ENCODE measurements around the gene PRDM2. TPM values are rescaled to one million over a fixed set of nuclear protein-coding genes. Genes with fewer than 3 reads are reported as not detected.

Gene PRDM2
- total and polyA plus RNA-seq, 2 donors from 2014 or later = 8.2 to 42.6 TPM

- FAIRE-seq (no peak), DNase-seq (peak in 4 of 5 donors; percentile 31 to 59 (median 47))
- H3K9me3 ChIP-seq (ENCODE audit: control insufficient read depth in 2 of 3, insufficient read depth in 1 of 3, low read length in 3 of 3) = no peaks in the 10 kb centered on the region
- no peak overlapping the region for H3K27ac ChIP-seq (ENCODE audit: low read depth in 2 of 2, low read length in 2 of 2)
- no peaks in the 10 kb centered on the region for H3K4me1 ChIP-seq (ENCODE audit: control insufficient read depth in 2 of 3, insufficient read depth in 2 of 3, low read depth in 1 of 3, low read length in 3 of 3)
- intact Hi-C loops (cut with DNase I) = no loop called here
- H3K4me3 ChIP-seq (ENCODE audit: low read length in 3 of 3) = no peak overlapping the region
- no peaks in the 10 kb centered on the region for H3K27me3 ChIP-seq (ENCODE audit: control insufficient read depth, insufficient read depth, low read length)
- TF ChIP-seq, protein P1, sequence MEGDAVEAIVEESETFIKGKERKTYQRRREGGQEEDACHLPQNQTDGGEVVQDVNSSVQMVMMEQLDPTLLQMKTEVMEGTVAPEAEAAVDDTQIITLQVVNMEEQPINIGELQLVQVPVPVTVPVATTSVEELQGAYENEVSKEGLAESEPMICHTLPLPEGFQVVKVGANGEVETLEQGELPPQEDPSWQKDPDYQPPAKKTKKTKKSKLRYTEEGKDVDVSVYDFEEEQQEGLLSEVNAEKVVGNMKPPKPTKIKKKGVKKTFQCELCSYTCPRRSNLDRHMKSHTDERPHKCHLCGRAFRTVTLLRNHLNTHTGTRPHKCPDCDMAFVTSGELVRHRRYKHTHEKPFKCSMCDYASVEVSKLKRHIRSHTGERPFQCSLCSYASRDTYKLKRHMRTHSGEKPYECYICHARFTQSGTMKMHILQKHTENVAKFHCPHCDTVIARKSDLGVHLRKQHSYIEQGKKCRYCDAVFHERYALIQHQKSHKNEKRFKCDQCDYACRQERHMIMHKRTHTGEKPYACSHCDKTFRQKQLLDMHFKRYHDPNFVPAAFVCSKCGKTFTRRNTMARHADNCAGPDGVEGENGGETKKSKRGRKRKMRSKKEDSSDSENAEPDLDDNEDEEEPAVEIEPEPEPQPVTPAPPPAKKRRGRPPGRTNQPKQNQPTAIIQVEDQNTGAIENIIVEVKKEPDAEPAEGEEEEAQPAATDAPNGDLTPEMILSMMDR (IDR thresholded peaks at IDR 0.05; ENCODE audit: borderline replicate concordance, extremely low read depth, insufficient read depth) = peak; percentile 40
- no peak overlapping the region for H3K9ac ChIP-seq (ENCODE audit: low read length in 3 of 3)
- no peaks in the 10 kb centered on the region for H3K36me3 ChIP-seq (ENCODE audit: control insufficient read depth in 2 of 3, insufficient read depth in 3 of 3, low read length in 3 of 3)
Observed at GRCh38 chr1:13828454-13829151, 128.6 kb downstream of the PRDM2 start.

- no peaks in the 10 kb centered on the region for H3K27me3 ChIP-seq (ENCODE audit: control insufficient read depth, insufficient read depth, low read length)
- TF ChIP-seq, protein P1 (IDR thresholded peaks at IDR 0.05; ENCODE audit: borderline replicate concordance, extremely low read depth, insufficient read depth) = no peak
- no peak overlapping the region for H3K27ac ChIP-seq (ENCODE audit: low read depth in 2 of 2, low read length in 2 of 2)
- H3K9ac ChIP-seq (ENCODE audit: low read length in 3 of 3) = no peak overlapping the region
- no peak overlapping the region for H3K4me3 ChIP-seq (ENCODE audit: low read length in 3 of 3)
- DNase-seq (no peak), FAIRE-seq (no peak)
- H3K36me3 ChIP-seq (ENCODE audit: control insufficient read depth in 2 of 3, insufficient read depth in 3 of 3, low read length in 3 of 3) = no peaks in the 10 kb centered on the region
- intact Hi-C loops (cut with DNase I) = no loop called here
- H3K9me3 ChIP-seq (ENCODE audit: control insufficient read depth in 2 of 3, insufficient read depth in 1 of 3, low read length in 3 of 3) = no peaks in the 10 kb centered on the region
- H3K4me1 ChIP-seq (ENCODE audit: control insufficient read depth in 2 of 3, insufficient read depth in 2 of 3, low read depth in 1 of 3, low read length in 3 of 3) = no peaks in the 10 kb centered on the region
Observed at GRCh38 chr1:13829152-13829769, 129.3 kb downstream of the PRDM2 start.

DNA sequence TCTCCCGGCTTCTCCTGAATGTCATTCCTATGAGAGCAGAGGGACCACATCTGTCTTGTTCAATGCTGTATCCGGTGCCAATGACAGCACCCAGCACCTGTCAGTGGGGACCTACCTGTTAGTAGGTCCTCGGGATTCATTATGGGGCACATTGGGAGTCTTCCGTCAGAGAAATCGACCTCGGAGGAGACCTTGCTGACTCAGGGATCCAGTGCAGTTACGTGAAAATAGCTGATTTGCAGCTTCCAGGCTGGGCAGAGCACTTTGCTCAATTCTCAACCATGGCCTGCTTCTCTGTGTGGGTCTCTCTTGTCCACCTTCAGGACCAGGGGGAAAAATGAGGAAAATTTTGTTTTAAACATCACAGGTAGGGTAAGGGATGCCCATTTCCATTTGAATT, 130.2 kb downstream of the PRDM2 start:
- Histone ChIP-seq H3K27me3 (ENCODE audit: control insufficient read depth, insufficient read depth, low read length) (no peaks in the 10 kb centered on the region), H3K9me3 (ENCODE audit: control insufficient read depth in 2 of 3, insufficient read depth in 1 of 3, low read length in 3 of 3) (no peaks in the 10 kb centered on the region), H3K4me3 (ENCODE audit: low read length in 3 of 3) (no peak overlapping the region), H3K9ac (ENCODE audit: low read length in 3 of 3) (no peak overlapping the region), H3K4me1 (ENCODE audit: control insufficient read depth in 2 of 3, insufficient read depth in 2 of 3, low read depth in 1 of 3, low read length in 3 of 3) (no peaks in the 10 kb centered on the region), H3K27ac (ENCODE audit: low read depth in 2 of 2, low read length in 2 of 2) (no peak overlapping the region), H3K36me3 (ENCODE audit: control insufficient read depth in 2 of 3, insufficient read depth in 3 of 3, low read length in 3 of 3) (no peaks in the 10 kb centered on the region)
- FAIRE-seq (no peak), DNase-seq (no peak)
- TF ChIP-seq, protein P1 (IDR thresholded peaks at IDR 0.05; ENCODE audit: borderline replicate concordance, extremely low read depth, insufficient read depth) = no peak
- intact Hi-C loops (cut with DNase I) = no loop called here
